Stimulated activated CD8-positive, alpha-beta memory T cell treated with anti-CD3 and anti-CD28 coated beads, Interleukin-12 subunit alpha, Interleukin-12 subunit beta, amount 100 ng/mL, for 24 hours (primary cell): ENCODE results near the gene NADK.
"Not testable (repeated sequence)": the region's sequence is repeated elsewhere in the genome, so short reads cannot be mapped to it uniquely, and the experiment has no call there.

Source experiments
- DNase-seq: peaks from one replicate; pipeline ENCODE4 v3.0.0-alpha.2; 2020; ENCODE audit errors: extremely low read depth

NADK gene

GRCh38 chr1:1763657-1764621, 14.3 kb downstream of the NADK start:
- no peak for DNase-seq

GRCh38 chr1:1761504-1762376, 16.5 kb downstream of the NADK start:
- DNase-seq: no peak

GRCh38 chr1:1760715-1761114, 17.6 kb downstream of the NADK start:
- no peak for DNase-seq

- no peak for DNase-seq
Observed at GRCh38 chr1:1760345-1760650, 18.0 kb downstream of the NADK start.

GRCh38 chr1:1759456-1760344, 18.6 kb downstream of the NADK start:
- no peak for DNase-seq

GRCh38 chr1:1758692-1759455, 19.4 kb downstream of the NADK start:
- DNase-seq: no peak

- no peak for DNase-seq
Observed at GRCh38 chr1:1758059-1758621, 20.1 kb downstream of the NADK start.

- DNase-seq: no peak
Observed at GRCh38 chr1:1757422-1758058, 20.7 kb downstream of the NADK start.

GRCh38 chr1:1756661-1757421, 21.4 kb downstream of the NADK start:
- DNase-seq: no peak

- DNase-seq: no peak
Observed at GRCh38 chr1:1755852-1756251, 22.4 kb downstream of the NADK start.

- DNase-seq: no peak
Observed at GRCh38 chr1:1755426-1755825, 22.8 kb downstream of the NADK start.

- DNase-seq: no peak
Observed at GRCh38 chr1:1754051-1754815, 24.0 kb downstream of the NADK start.

- DNase-seq: no peak
Observed at GRCh38 chr1:1753607-1754005, 24.7 kb downstream of the NADK start.

- DNase-seq: no peak
Observed at GRCh38 chr1:1752636-1753606, 25.3 kb downstream of the NADK start.

GRCh38 chr1:1752190-1752589, 26.1 kb downstream of the NADK start:
- DNase-seq: no peak

- not testable (repeated sequence) for DNase-seq
Observed at GRCh38 chr1:1749941-1750340, 28.3 kb downstream of the NADK start.

- DNase-seq: no peak
Observed at GRCh38 chr1:1748686-1749321, 29.5 kb downstream of the NADK start.
